Parathyroid adenoma (tissue), 2 donors: ENCODE measurements around the gene IGF2BP2.

Experiments used
- H2AFZ ChIP-seq: fragments of 300-600 bp; sonication (generic); one replicate; pipeline ENCODE4 v1.7.0; 2017; ENCODE audit warnings: antibody characterized with exemption, mild to moderate bottlenecking
- H3K27ac ChIP-seq: fragments of 300-600 bp; sonication (generic); one replicate; pipeline ENCODE4 v1.7.0; 2017
- H3K27me3 ChIP-seq: fragments of 300-600 bp; sonication (generic); one replicate; pipeline ENCODE4 v1.7.0; 2017; ENCODE audit warnings: low read length; ENCODE audit not compliant: control insufficient read depth, insufficient read depth
- H3K36me3 ChIP-seq: fragments of 300-600 bp; sonication (generic); one replicate; pipeline ENCODE4 v1.7.0; 2017; ENCODE audit warnings: low read length; ENCODE audit not compliant: control insufficient read depth, insufficient read depth
- H3K4me1 ChIP-seq: fragments of 300-600 bp; sonication (generic); one replicate; pipeline ENCODE4 v1.7.0; 2017; ENCODE audit warnings: control low read depth
- H3K4me2 ChIP-seq: fragments of 300-600 bp; sonication (generic); one replicate; pipeline ENCODE4 v1.7.0; 2017; ENCODE audit warnings: low read length
- H3K4me3 ChIP-seq: fragments of 300-600 bp; sonication (generic); one replicate; pipeline ENCODE4 v1.7.0; 2017; ENCODE audit warnings: low read depth, low read length
- H3K79me2 ChIP-seq: fragments of 300-600 bp; sonication (generic); one replicate; pipeline ENCODE4 v1.7.0; 2017; ENCODE audit warnings: control low read depth
- H3K9ac ChIP-seq: fragments of 300-600 bp; sonication (generic); one replicate; pipeline ENCODE4 v1.7.0; 2017; ENCODE audit warnings: mild to moderate bottlenecking
- H3K9me3 ChIP-seq: fragments of 300-600 bp; sonication (generic); one replicate; pipeline ENCODE4 v1.7.0; 2017; ENCODE audit warnings: low read length; ENCODE audit not compliant: control insufficient read depth
- TF ChIP-seq, protein P1 (sequence below): fragments of 300-600 bp; sonication (generic); IDR thresholded peaks from one replicate; pipeline ENCODE4 v1.7.0; 2017; ENCODE audit warnings: antibody characterized with exemption, mild to moderate bottlenecking
- donor health status: primary hyperparathyroidism.

The IGF2BP2 gene

DNA sequence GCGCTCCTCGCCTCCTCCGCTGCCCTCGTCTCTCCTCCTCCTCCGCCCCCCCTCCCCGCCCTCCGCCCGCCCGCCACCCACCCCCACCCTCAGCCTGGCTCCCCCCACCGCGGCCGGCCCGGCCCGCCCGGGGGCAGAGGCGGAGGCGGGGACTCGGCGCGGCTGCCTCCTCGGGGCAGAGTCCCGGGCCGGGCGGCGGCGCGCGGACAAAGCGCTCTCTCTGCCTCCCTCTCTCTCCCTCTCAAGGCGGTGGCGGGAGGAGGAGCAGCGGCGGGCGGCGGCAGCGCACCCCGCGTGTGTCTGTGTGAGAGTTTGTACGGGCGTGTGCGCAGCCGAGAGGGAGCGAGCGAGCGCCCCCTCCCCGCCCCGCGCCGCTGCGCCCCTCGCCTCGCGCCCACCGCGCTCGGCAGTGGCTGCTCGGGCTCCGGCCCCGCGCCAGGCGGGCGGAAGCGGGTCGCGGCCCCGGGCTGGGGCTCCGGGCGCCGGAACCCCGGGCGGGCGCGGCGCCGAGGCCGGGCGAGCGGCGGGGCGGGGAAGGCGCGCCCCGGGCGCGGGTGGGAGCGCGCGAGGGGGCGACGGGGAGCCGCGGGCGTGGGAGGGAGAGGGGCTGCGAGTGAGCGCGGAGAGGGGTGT, at the start of gene IGF2BP2:
TSS of gene IGF2BP2 (minus strand) at position 37 of the 633 bp plus-strand sequence. CDS start 82 bp downstream, outside the sequence.
- TF ChIP-seq, protein P1, sequence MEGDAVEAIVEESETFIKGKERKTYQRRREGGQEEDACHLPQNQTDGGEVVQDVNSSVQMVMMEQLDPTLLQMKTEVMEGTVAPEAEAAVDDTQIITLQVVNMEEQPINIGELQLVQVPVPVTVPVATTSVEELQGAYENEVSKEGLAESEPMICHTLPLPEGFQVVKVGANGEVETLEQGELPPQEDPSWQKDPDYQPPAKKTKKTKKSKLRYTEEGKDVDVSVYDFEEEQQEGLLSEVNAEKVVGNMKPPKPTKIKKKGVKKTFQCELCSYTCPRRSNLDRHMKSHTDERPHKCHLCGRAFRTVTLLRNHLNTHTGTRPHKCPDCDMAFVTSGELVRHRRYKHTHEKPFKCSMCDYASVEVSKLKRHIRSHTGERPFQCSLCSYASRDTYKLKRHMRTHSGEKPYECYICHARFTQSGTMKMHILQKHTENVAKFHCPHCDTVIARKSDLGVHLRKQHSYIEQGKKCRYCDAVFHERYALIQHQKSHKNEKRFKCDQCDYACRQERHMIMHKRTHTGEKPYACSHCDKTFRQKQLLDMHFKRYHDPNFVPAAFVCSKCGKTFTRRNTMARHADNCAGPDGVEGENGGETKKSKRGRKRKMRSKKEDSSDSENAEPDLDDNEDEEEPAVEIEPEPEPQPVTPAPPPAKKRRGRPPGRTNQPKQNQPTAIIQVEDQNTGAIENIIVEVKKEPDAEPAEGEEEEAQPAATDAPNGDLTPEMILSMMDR = no peak
- peaks cover 4% of the 10 kb centered on the region for H3K79me2 ChIP-seq
- H2AFZ ChIP-seq = peak within 1 kb of the TSS; percentile 95
- H3K9ac ChIP-seq = peak within 1 kb of the TSS; percentile 35
- H3K27me3 ChIP-seq = no peaks in the 10 kb centered on the region
- no peaks in the 10 kb centered on the region for H3K9me3 ChIP-seq
- peak within 1 kb of the TSS; percentile 1 for H3K27ac ChIP-seq
- peak within 1 kb of the TSS; percentile 74 for H3K4me3 ChIP-seq
- H3K4me2 ChIP-seq = peak within 1 kb of the TSS; percentile 90
- H3K4me1 ChIP-seq = no peaks in the 10 kb centered on the region
- H3K36me3 ChIP-seq = no peaks in the 10 kb centered on the region

DNA sequence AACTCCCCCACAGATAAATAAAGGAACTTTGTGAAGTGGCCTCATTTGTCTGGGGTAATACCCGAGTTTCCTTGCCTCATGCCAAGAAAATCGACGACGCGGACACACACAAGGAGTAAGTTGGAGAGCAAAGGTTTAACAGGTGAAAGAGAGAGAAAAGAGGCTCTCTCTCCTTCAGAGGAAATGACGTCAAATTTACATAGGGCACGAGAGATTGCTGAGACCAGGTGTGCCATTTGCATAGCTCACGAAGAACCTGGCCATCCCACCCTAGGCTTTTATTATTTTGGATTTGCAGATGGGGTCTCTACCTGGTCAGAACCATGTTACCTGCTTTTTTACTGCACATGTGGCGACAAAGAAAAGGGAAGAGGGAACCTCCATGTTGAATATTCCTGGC, 49.3 kb upstream of the IGF2BP2 start:
- Histone ChIP-seq H3K9ac (no peak overlapping the region), H2AFZ (no peak overlapping the region), H3K9me3 (no peaks in the 10 kb centered on the region), H3K79me2 (no peaks in the 10 kb centered on the region), H3K27ac (no peak overlapping the region), H3K4me2 (no peak overlapping the region), H3K36me3 (no peaks in the 10 kb centered on the region), H3K4me1 (no peaks in the 10 kb centered on the region), H3K27me3 (no peaks in the 10 kb centered on the region), H3K4me3 (no peak overlapping the region)
- TF ChIP-seq, protein P1 = no peak

DNA sequence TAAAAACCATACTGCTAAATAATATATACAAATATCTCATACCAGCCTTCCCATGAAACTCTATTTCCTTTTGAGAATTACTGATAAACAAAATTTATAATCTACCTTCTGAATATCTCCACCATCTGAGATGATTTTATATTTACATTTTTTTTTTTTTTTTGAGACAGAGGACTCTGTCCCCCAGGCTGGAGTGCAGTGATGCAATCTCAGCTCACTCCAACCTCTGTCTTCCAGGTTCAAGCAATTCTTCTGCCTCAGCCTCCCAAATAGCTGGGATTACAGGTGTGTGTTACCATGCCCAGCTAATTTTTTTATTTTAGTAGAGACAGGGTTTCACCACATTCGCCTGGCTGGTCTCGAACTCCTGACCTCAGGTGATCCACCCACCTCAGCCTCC, 42.8 kb upstream of the IGF2BP2 start:
- Histone ChIP-seq H3K4me2 (no peak overlapping the region), H3K27ac (no peak overlapping the region), H2AFZ (no peak overlapping the region), H3K4me1 (no peaks in the 10 kb centered on the region), H3K79me2 (no peaks in the 10 kb centered on the region), H3K36me3 (no peaks in the 10 kb centered on the region), H3K4me3 (no peak overlapping the region), H3K9me3 (no peaks in the 10 kb centered on the region), H3K27me3 (no peaks in the 10 kb centered on the region), H3K9ac (no peak overlapping the region)
- TF ChIP-seq, protein P1 = no peak

DNA sequence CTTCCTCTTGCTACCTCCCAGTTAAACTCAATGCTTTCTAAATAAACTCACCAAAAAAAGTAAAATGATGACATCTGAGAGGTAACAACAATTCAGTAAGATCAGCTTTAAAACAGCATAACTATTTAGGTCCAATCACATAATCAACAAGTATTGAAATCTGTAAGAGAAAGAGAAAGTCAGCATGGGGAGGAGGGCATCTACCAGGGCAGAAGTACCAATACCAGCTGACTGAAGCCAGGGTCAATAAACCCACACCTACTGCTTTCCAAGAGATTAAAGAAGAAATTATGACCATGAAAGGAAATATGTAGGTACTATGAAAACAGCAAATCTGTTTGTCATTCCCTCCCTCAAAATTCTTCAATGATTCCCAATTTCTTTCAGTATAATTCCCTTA, 42.2 kb upstream of the IGF2BP2 start:
- Histone ChIP-seq H3K4me3 (no peak overlapping the region), H3K79me2 (no peaks in the 10 kb centered on the region), H3K4me1 (no peaks in the 10 kb centered on the region), H3K9me3 (no peaks in the 10 kb centered on the region), H3K4me2 (no peak overlapping the region), H3K27ac (no peak overlapping the region), H3K9ac (no peak overlapping the region), H2AFZ (no peak overlapping the region), H3K27me3 (no peaks in the 10 kb centered on the region), H3K36me3 (no peaks in the 10 kb centered on the region)
- TF ChIP-seq, protein P1 = no peak

DNA sequence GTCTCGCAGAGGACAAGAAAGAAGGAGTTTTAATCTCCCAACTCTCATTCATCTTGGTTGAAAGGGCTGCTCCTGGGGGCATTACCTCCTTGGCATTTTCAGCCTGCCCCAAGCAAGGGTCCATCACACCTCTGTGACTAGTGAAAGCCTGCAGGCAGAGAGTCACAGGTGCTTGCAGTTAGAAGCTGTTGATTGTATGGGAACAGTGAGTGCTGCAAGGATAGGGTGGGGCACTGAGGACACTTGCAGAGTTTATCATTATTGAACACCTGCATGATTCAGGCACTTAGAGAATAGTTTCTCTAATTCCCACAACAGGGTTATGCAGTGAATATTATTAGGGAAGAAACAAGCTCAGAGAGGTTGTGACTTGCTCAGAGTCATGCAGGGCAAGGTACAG, 41.7 kb upstream of the IGF2BP2 start:
- H3K9me3 ChIP-seq = no peaks in the 10 kb centered on the region
- no peak overlapping the region for H3K4me3 ChIP-seq
- no peak overlapping the region for H3K27ac ChIP-seq
- H3K9ac ChIP-seq = no peak overlapping the region
- TF ChIP-seq, protein P1 = no peak
- no peak overlapping the region for H2AFZ ChIP-seq
- H3K79me2 ChIP-seq = no peaks in the 10 kb centered on the region
- H3K27me3 ChIP-seq = no peaks in the 10 kb centered on the region
- no peak overlapping the region for H3K4me2 ChIP-seq
- no peaks in the 10 kb centered on the region for H3K36me3 ChIP-seq
- H3K4me1 ChIP-seq = no peaks in the 10 kb centered on the region
